ENCODE data around the gene PRKAA1. TPM values are rescaled to one million over a fixed set of nuclear protein-coding genes. Genes with fewer than 3 reads are reported as not detected.

PRKAA1 gene
- total and polyA plus RNA-seq, 2 of the 13 experiments (the other 11 are each of a cell fraction or from before 2014, with no cell fraction given) = 36.6 to 58.0 TPM

DNA sequence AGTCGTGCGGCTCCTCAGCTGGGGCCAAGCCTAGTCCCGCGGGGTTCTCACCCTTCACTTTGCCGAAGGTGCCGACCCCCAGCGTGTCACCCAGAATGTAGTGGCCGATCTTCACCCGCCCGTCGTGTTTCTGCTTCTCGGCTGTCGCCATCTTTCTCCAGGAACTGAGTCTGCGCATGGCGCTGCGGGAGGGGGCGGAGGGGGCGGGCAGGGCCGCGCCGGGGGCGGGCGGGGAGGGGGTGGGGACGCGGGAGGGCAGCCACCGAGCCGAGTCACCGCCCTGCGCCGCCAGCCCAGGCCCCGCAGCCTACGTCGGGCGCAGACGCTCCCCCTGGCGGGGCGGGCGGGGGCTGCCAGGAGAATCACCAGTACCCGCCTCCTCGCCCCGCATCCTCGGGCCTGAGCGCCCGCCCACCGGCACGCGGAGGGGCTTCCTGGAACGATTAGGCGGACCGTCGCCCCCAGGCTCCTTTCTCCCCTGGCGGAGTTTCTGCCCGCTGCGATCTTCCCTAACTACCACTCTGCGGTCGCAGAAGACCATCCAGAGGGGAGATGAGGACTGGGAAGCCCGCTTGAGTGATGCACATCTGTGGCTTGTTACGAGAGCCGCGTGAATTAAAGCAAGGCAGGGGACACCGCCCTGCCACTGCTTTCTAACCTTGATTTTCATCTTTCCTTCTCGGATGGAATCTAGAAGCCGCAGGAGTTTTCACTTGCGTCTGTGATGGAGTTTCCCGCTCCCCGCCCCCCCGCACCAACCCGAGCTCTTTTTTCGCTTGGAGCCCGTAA is at the start of gene PRKAA1 (continued):
- TF ChIP-seq, protein P1, sequence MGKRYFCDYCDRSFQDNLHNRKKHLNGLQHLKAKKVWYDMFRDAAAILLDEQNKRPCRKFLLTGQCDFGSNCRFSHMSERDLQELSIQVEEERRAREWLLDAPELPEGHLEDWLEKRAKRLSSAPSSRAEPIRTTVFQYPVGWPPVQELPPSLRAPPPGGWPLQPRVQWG (CRISPR knock-in tag; IDR thresholded peaks at IDR 0.05; ENCODE audit: borderline replicate concordance, low read depth) = no peak
- TF ChIP-seq HES4 (CRISPR knock-in tag; IDR thresholded peaks at IDR 0.05; ENCODE audit: borderline replicate concordance) = no peak
- peak; percentile 25; the same call in 1 of the 2 replicates for TF ChIP-seq RCOR2 (CRISPR knock-in tag; IDR thresholded peaks at IDR 0.05)
- TF ChIP-seq ZNF333 (CRISPR knock-in tag; IDR thresholded peaks at IDR 0.05; ENCODE audit: borderline replicate concordance) = no peak
- no peak for TF ChIP-seq SNAI1 (CRISPR knock-in tag; IDR thresholded peaks at IDR 0.05; ENCODE audit: borderline replicate concordance)
- TF ChIP-seq EP300 (IDR thresholded peaks at IDR 0.05; ENCODE audit: low read depth in 2 of 2, low read length in 2 of 2) = peak in 1 of 2 experiments; percentile 24; a peak in 2 of 4 replicates
- no peak for TF ChIP-seq EP300 (CRISPR knock-in tag; IDR thresholded peaks at IDR 0.05; ENCODE audit: borderline replicate concordance)
- no peak for TF ChIP-seq AGO1 (IDR thresholded peaks at IDR 0.05; ENCODE audit: low read depth, low read length, poor library complexity, severe bottlenecking)
- TF ChIP-seq CHD4 (IDR thresholded peaks at IDR 0.05; ENCODE audit: borderline replicate concordance, low read length) = no peak
- TF ChIP-seq SMC3 (IDR thresholded peaks at IDR 0.05; ENCODE audit: low read length) = no peak; the same call in none of the 2 replicates
- TF ChIP-seq ZKSCAN1 (IDR thresholded peaks at IDR 0.05; ENCODE audit: low read length) = no peak
- TF ChIP-seq ETV6 (CRISPR knock-in tag; conservative IDR thresholded peaks at IDR 0.05) = no peak
- peak; percentile 64; the same call in 1 of the 2 replicates for TF ChIP-seq ZNF746 (CRISPR knock-in tag; IDR thresholded peaks at IDR 0.05)
- 0 out of 2 replicates have a peak, but pooled peaks have one; percentile 49 for TF ChIP-seq ZNF362 (CRISPR knock-in tag; IDR thresholded peaks at IDR 0.05; ENCODE audit: borderline replicate concordance)
- TF ChIP-seq CREB3 (CRISPR knock-in tag; IDR thresholded peaks at IDR 0.05) = peak; percentile 82; the same call in 1 of the 2 replicates
- no peak for TF ChIP-seq MAFF (IDR thresholded peaks at IDR 0.05; ENCODE audit: low read depth, low read length)
- TF ChIP-seq GLMP (CRISPR knock-in tag; IDR thresholded peaks at IDR 0.05; ENCODE audit: borderline replicate concordance) = no peak
- TF ChIP-seq, protein P2, sequence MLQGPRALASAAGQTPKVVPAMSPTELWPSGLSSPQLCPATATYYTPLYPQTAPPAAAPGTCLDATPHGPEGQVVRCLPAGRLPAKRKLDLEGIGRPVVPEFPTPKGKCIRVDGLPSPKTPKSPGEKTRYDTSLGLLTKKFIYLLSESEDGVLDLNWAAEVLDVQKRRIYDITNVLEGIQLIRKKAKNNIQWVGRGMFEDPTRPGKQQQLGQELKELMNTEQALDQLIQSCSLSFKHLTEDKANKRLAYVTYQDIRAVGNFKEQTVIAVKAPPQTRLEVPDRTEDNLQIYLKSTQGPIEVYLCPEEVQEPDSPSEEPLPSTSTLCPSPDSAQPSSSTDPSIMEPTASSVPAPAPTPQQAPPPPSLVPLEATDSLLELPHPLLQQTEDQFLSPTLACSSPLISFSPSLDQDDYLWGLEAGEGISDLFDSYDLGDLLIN (CRISPR knock-in tag; IDR thresholded peaks at IDR 0.05; ENCODE audit: borderline replicate concordance) = no peak
- TF ChIP-seq, protein P3, sequence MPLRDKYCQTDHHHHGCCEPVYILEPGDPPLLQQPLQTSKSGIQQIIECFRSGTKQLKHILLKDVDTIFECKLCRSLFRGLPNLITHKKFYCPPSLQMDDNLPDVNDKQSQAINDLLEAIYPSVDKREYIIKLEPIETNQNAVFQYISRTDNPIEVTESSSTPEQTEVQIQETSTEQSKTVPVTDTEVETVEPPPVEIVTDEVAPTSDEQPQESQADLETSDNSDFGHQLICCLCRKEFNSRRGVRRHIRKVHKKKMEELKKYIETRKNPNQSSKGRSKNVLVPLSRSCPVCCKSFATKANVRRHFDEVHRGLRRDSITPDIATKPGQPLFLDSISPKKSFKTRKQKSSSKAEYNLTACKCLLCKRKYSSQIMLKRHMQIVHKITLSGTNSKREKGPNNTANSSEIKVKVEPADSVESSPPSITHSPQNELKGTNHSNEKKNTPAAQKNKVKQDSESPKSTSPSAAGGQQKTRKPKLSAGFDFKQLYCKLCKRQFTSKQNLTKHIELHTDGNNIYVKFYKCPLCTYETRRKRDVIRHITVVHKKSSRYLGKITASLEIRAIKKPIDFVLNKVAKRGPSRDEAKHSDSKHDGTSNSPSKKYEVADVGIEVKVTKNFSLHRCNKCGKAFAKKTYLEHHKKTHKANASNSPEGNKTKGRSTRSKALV (CRISPR knock-in tag; IDR thresholded peaks at IDR 0.05) = no peak; the same call in 1 of the 2 replicates
- no peak for TF ChIP-seq PHF5A (CRISPR knock-in tag; IDR thresholded peaks at IDR 0.05; ENCODE audit: low read depth, unreplicated experiment)
- no peak for TF ChIP-seq ZNF614 (CRISPR knock-in tag; IDR thresholded peaks at IDR 0.05; ENCODE audit: borderline replicate concordance)
- TF ChIP-seq MTA1 (CRISPR knock-in tag; IDR thresholded peaks at IDR 0.05; ENCODE audit: borderline replicate concordance) = peak; percentile 72; the same call in 1 of the 2 replicates

Data from HepG2 (cell line).